Endodermal cell (in vitro differentiated cells): ENCODE data around the gene AKAP13. TPM values are rescaled to one million over a fixed set of nuclear protein-coding genes. Genes with fewer than 3 reads are reported as not detected.

Experiments used
- DNase-seq: peaks from one replicate; pipeline ENCODE4 v3.0.0-alpha.2; 2017
- H3K27ac ChIP-seq: 2 replicates; pipeline ENCODE4 v1.5.1; 2013; ENCODE audit warnings: mild to moderate bottlenecking, low read depth, low read length, moderate library complexity
- H3K27me3 ChIP-seq: 2 replicates; pipeline ENCODE4 v1.6.1; 2013; ENCODE audit warnings: mild to moderate bottlenecking, low read length, moderate library complexity; ENCODE audit not compliant: insufficient read depth, control insufficient read depth, poor library complexity, severe bottlenecking
- H3K36me3 ChIP-seq: 2 replicates; pipeline ENCODE4 v1.7.0; 2013; ENCODE audit warnings: mild to moderate bottlenecking, low read length, moderate library complexity; ENCODE audit not compliant: control insufficient read depth, insufficient read depth
- H3K4me1 ChIP-seq: one replicate; pipeline ENCODE4 v1.7.0; 2013; ENCODE audit warnings: low read length; ENCODE audit not compliant: control insufficient read depth, insufficient read depth
- H3K4me3 ChIP-seq: 2 replicates; pipeline ENCODE4 v1.5.1; 2013; ENCODE audit warnings: mild to moderate bottlenecking, low read length, moderate library complexity
- H3K9ac ChIP-seq: 2 replicates; pipeline ENCODE4 v1.6.1; 2013; ENCODE audit warnings: mild to moderate bottlenecking, low read length, moderate library complexity; ENCODE audit not compliant: poor library complexity, severe bottlenecking; ENCODE audit errors: extremely low read depth
- H3K9me3 ChIP-seq: 2 replicates; pipeline ENCODE4 v1.6.1; 2013; ENCODE audit warnings: mild to moderate bottlenecking, low read length, moderate library complexity; ENCODE audit not compliant: control insufficient read depth
- H3K27ac Mint-ChIP-seq: 2 replicates; pipeline ENCODE4 v1.8.0; 2020; ENCODE audit warnings: mixed read lengths
- H3K27me3 Mint-ChIP-seq: 2 replicates; pipeline ENCODE4 v1.8.0; 2021; ENCODE audit warnings: mild to moderate bottlenecking, mixed read lengths; ENCODE audit not compliant: insufficient read depth
- H3K36me3 Mint-ChIP-seq: 2 replicates; pipeline ENCODE4 v1.8.0; 2020; ENCODE audit warnings: low read depth, mixed read lengths
- H3K4me1 Mint-ChIP-seq: 2 replicates; pipeline ENCODE4 v1.8.0; 2020; ENCODE audit warnings: mixed read lengths
- H3K4me3 Mint-ChIP-seq: 2 replicates; pipeline ENCODE4 v1.8.0; 2020; ENCODE audit warnings: mild to moderate bottlenecking, moderate library complexity, mixed read lengths
- H3K9me3 Mint-ChIP-seq: 2 replicates; pipeline ENCODE4 v1.8.0; 2020; ENCODE audit warnings: mild to moderate bottlenecking, mixed read lengths
- WGBS, 2 experiments: methylation state at CpG; one replicate each; pipeline versions ENCODE4 v1.1.5 to v1.1.7; 2013; ENCODE audit warnings: missing lambda C conversion rate in 2 of 2, mixed read lengths in 1 of 2; ENCODE audit not compliant: insufficient coverage in 1 of 2, insufficient read length in 1 of 2; 5-methylcytosine and 5-hydroxymethylcytosine counted together
- total RNA-seq, 2 donors: library from RNA; stranded (reverse); fragmentation: NEBNext Ultra II Directional in 1 of 2; extraction: Animal tissue kit (Norgen Biotek cat#: 25700) in 1 of 2; gene quantifications; 2 replicates in 1 of 2; 3 replicates in 1 of 2; pipeline ENCODE4 v1.2.1, GENCODE V29; 2021
- TF ChIP-seq, protein P1 (sequence below): fragments of 200-600 bp; sonication (generic); conservative IDR thresholded peaks from 2 replicates; pipeline ENCODE4 v1.5.0; 2021; ENCODE audit warnings: antibody characterized with exemption, mild to moderate bottlenecking

Gene AKAP13
- total RNA-seq, 2 donors from 2014 or later = 115 to 131 TPM

DNA sequence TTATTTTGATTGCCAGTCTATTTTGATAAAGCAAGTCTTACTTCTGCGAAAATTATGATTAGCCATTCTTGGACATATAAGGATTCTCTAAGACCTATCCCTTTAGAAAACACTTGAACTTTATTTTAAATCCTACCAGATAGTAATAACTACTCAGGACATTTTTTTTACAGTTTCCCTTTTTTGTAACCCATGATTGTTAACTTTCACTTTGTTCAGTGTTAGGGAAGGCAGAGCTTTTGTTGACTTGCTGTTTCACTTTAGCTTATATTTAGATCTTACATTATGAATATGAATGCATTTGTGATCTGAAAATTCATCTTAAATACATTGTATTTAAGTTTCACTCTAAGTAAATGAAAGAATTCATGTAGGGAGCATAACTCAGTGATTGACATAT is 167.0 kb downstream of the AKAP13 start:
- Histone ChIP-seq H3K9ac (no peak overlapping the region), H3K4me3 (no peak overlapping the region), H3K36me3 (peaks cover 93% of the 10 kb centered on the region), H3K27ac (no peak overlapping the region), H3K4me1 (no peaks in the 10 kb centered on the region), H3K9me3 (peaks cover 5% of the 10 kb centered on the region), H3K27me3 (no peaks in the 10 kb centered on the region)
- Mint-ChIP-seq H3K27ac (no peak overlapping the region), H3K9me3 (no peaks in the 10 kb centered on the region), H3K27me3 (no peaks in the 10 kb centered on the region), H3K4me3 (no peak overlapping the region), H3K36me3 (peaks cover 40% of the 10 kb centered on the region), H3K4me1 (peaks cover 14% of the 10 kb centered on the region)
- TF ChIP-seq, protein P1, sequence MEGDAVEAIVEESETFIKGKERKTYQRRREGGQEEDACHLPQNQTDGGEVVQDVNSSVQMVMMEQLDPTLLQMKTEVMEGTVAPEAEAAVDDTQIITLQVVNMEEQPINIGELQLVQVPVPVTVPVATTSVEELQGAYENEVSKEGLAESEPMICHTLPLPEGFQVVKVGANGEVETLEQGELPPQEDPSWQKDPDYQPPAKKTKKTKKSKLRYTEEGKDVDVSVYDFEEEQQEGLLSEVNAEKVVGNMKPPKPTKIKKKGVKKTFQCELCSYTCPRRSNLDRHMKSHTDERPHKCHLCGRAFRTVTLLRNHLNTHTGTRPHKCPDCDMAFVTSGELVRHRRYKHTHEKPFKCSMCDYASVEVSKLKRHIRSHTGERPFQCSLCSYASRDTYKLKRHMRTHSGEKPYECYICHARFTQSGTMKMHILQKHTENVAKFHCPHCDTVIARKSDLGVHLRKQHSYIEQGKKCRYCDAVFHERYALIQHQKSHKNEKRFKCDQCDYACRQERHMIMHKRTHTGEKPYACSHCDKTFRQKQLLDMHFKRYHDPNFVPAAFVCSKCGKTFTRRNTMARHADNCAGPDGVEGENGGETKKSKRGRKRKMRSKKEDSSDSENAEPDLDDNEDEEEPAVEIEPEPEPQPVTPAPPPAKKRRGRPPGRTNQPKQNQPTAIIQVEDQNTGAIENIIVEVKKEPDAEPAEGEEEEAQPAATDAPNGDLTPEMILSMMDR = no peak
- WGBS, 2 experiments = 94 to 100% methylated on average over 1 of the region's 1 CpG
- DNase-seq = no peak

DNA sequence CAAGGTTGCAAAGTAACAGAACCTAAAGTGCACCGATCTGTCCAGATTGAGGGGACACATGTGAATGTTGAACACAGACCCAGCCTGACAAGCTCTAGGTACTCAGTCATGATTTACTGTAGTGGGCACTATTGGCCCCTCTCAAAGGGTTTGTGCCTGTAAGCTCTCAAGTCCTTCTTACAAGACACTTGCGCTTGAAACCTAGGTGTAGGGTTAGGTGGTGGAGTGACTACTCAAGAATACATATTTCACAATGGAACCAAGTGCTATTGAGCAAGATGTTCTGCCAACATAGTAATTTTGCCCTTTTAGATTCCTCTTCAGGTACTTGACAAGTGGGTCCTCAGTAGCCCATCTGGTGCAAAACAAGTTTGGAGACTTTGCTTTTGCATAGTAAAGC is 169.9 kb downstream of the AKAP13 start:
- peaks cover 93% of the 10 kb centered on the region for H3K36me3 ChIP-seq
- Mint-ChIP-seq H3K36me3 (peaks cover 51% of the 10 kb centered on the region), H3K4me1 (no peaks in the 10 kb centered on the region), H3K4me3 (no peak overlapping the region), H3K9me3 (peaks cover 9% of the 10 kb centered on the region), H3K27me3 (no peaks in the 10 kb centered on the region), H3K27ac (no peak overlapping the region)
- no peak overlapping the region for H3K4me3 ChIP-seq
- WGBS, 2 experiments = 94 to 100% methylated on average over 1 of the region's 2 CpGs
- H3K27ac ChIP-seq = no peak overlapping the region
- TF ChIP-seq, protein P1 = no peak
- H3K27me3 ChIP-seq = no peaks in the 10 kb centered on the region
- DNase-seq = no peak
- H3K4me1 ChIP-seq = no peaks in the 10 kb centered on the region
- no peak overlapping the region for H3K9ac ChIP-seq
- peaks cover 23% of the 10 kb centered on the region for H3K9me3 ChIP-seq

DNA sequence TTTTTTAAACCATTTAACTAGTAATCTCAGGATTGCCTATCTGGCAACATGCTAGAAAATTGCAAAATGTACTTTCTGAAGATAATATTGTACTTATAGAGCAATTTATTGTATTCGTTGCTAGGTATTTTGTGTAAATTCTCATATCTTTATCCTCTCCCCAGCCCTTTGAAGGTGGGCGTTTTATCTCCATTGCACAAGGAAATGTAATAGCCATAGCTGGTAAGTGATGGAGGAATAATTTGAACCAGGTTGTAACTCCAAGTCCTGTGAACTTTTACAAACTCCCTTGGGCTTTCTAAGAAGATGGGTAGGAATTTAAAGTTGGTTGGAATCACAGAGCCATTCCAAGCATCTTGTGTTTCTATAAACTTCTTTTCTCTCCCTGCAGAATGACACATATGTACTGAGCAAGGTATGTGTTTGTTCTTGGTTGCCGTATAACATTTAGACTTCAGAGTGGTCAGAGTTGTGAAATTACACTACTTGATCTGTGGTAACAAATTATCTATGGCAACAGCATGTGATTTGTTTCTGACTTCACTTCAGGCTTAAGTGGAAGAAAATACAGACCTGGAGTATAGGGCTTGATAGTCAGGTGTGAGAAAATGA is 170.9 kb downstream of the AKAP13 start:
- Histone ChIP-seq H3K9ac (no peak overlapping the region), H3K27me3 (no peaks in the 10 kb centered on the region), H3K4me3 (no peak overlapping the region), H3K36me3 (peaks cover 89% of the 10 kb centered on the region), H3K4me1 (no peaks in the 10 kb centered on the region), H3K27ac (no peak overlapping the region), H3K9me3 (peaks cover 23% of the 10 kb centered on the region)
- Mint-ChIP-seq H3K27ac (no peak overlapping the region), H3K9me3 (peaks cover 9% of the 10 kb centered on the region), H3K4me3 (no peak overlapping the region), H3K27me3 (no peaks in the 10 kb centered on the region), H3K36me3 (peaks cover 42% of the 10 kb centered on the region), H3K4me1 (no peaks in the 10 kb centered on the region)
- 94 to 100% methylated on average over 2 of the region's 3 CpGs for WGBS, 2 experiments
- TF ChIP-seq, protein P1 = no peak
- no peak for DNase-seq
